Activated naive CD8-positive, alpha-beta T cell (primary cell): Measurements from ENCODE around the gene RING1.

Experiments
- H3K27ac Mint-ChIP-seq: one replicate; pipeline ENCODE4 v1.8.0; 2021; ENCODE audit warnings: mixed read lengths
- H3K27me3 Mint-ChIP-seq: one replicate; pipeline ENCODE4 v1.8.0; 2021; ENCODE audit warnings: mixed read lengths
- H3K36me3 Mint-ChIP-seq: one replicate; pipeline ENCODE4 v1.8.0; 2021; ENCODE audit warnings: mixed read lengths
- H3K4me1 Mint-ChIP-seq: one replicate; pipeline ENCODE4 v1.8.0; 2021; ENCODE audit warnings: low read depth, mixed read lengths
- H3K4me3 Mint-ChIP-seq: one replicate; pipeline ENCODE4 v1.8.0; 2021; ENCODE audit warnings: mild to moderate bottlenecking, mixed read lengths
- H3K9me3 Mint-ChIP-seq: one replicate; pipeline ENCODE4 v1.8.0; 2021; ENCODE audit warnings: low read depth, mixed read lengths

The RING1 gene

GRCh38 chr6:33208091-33208967, at the start of gene RING1:
TSS of gene RING1 (plus strand) at chr6:33208500. CDS start at chr6:33208823, 323 bp downstream.
- Mint-ChIP-seq H3K27ac (peak within 1 kb of the TSS; percentile 91), H3K4me1 (peaks cover 48% of the 10 kb centered on the region), H3K36me3 (peaks cover 2% of the 10 kb centered on the region), H3K27me3 (no peaks in the 10 kb centered on the region), H3K9me3 (no peaks in the 10 kb centered on the region), H3K4me3 (peak within 1 kb of the TSS; percentile 93)

- H3K4me3 Mint-ChIP-seq = no peak overlapping the region
- no peak overlapping the region for H3K27ac Mint-ChIP-seq
- no peaks in the 10 kb centered on the region for H3K36me3 Mint-ChIP-seq
- peaks cover 11% of the 10 kb centered on the region for H3K4me1 Mint-ChIP-seq
- no peaks in the 10 kb centered on the region for H3K27me3 Mint-ChIP-seq
- no peaks in the 10 kb centered on the region for H3K9me3 Mint-ChIP-seq
Measured at GRCh38 chr6:33160096-33160495, 48.2 kb upstream of the RING1 start.

- Mint-ChIP-seq H3K4me3 (peak overlapping the region; percentile 84), H3K27me3 (no peaks in the 10 kb centered on the region), H3K4me1 (peaks cover 11% of the 10 kb centered on the region), H3K36me3 (no peaks in the 10 kb centered on the region), H3K9me3 (no peaks in the 10 kb centered on the region), H3K27ac (no peak overlapping the region)
Measured at GRCh38 chr6:33160728-33161344, 47.5 kb upstream of the RING1 start.

GRCh38 chr6:33161354-33162331, 46.7 kb upstream of the RING1 start:
- H3K36me3 Mint-ChIP-seq = no peaks in the 10 kb centered on the region
- H3K27me3 Mint-ChIP-seq = no peaks in the 10 kb centered on the region
- H3K27ac Mint-ChIP-seq = no peak overlapping the region
- H3K4me3 Mint-ChIP-seq = peak overlapping the region; percentile 84
- no peaks in the 10 kb centered on the region for H3K9me3 Mint-ChIP-seq
- peaks cover 11% of the 10 kb centered on the region for H3K4me1 Mint-ChIP-seq

- no peaks in the 10 kb centered on the region for H3K9me3 Mint-ChIP-seq
- no peaks in the 10 kb centered on the region for H3K36me3 Mint-ChIP-seq
- no peak overlapping the region for H3K4me3 Mint-ChIP-seq
- H3K4me1 Mint-ChIP-seq = peaks cover 11% of the 10 kb centered on the region
- no peaks in the 10 kb centered on the region for H3K27me3 Mint-ChIP-seq
- H3K27ac Mint-ChIP-seq = no peak overlapping the region
Measured at GRCh38 chr6:33163540-33163939, 44.8 kb upstream of the RING1 start.

GRCh38 chr6:33164176-33164575, 44.1 kb upstream of the RING1 start:
- Mint-ChIP-seq H3K9me3 (no peaks in the 10 kb centered on the region), H3K36me3 (no peaks in the 10 kb centered on the region), H3K4me3 (no peak overlapping the region), H3K27me3 (no peaks in the 10 kb centered on the region), H3K4me1 (peaks cover 11% of the 10 kb centered on the region), H3K27ac (no peak overlapping the region)

GRCh38 chr6:33164665-33165373, 43.5 kb upstream of the RING1 start:
- H3K9me3 Mint-ChIP-seq = no peaks in the 10 kb centered on the region

GRCh38 chr6:33165581-33166258, 42.6 kb upstream of the RING1 start:
- no peaks in the 10 kb centered on the region for H3K9me3 Mint-ChIP-seq
- no peak overlapping the region for H3K4me3 Mint-ChIP-seq
- no peak overlapping the region for H3K27ac Mint-ChIP-seq
- H3K27me3 Mint-ChIP-seq = no peaks in the 10 kb centered on the region
- no peaks in the 10 kb centered on the region for H3K36me3 Mint-ChIP-seq
- H3K4me1 Mint-ChIP-seq = peaks cover 11% of the 10 kb centered on the region

More at GRCh38 chr6:33164665-33165373, 43.5 kb upstream of the RING1 start:
- no peaks in the 10 kb centered on the region for H3K27me3 Mint-ChIP-seq
- no peak overlapping the region for H3K27ac Mint-ChIP-seq
- no peaks in the 10 kb centered on the region for H3K36me3 Mint-ChIP-seq
- H3K4me1 Mint-ChIP-seq = peaks cover 11% of the 10 kb centered on the region
- H3K4me3 Mint-ChIP-seq = no peak overlapping the region

- peaks cover 7% of the 10 kb centered on the region for H3K4me1 Mint-ChIP-seq
- no peak overlapping the region for H3K4me3 Mint-ChIP-seq
- no peaks in the 10 kb centered on the region for H3K9me3 Mint-ChIP-seq
- H3K27ac Mint-ChIP-seq = no peak overlapping the region
- H3K36me3 Mint-ChIP-seq = no peaks in the 10 kb centered on the region
- no peaks in the 10 kb centered on the region for H3K27me3 Mint-ChIP-seq
Measured at GRCh38 chr6:33166363-33166762, 41.9 kb upstream of the RING1 start.

GRCh38 chr6:33166811-33167210, 41.5 kb upstream of the RING1 start:
- no peaks in the 10 kb centered on the region for H3K27me3 Mint-ChIP-seq
- no peaks in the 10 kb centered on the region for H3K36me3 Mint-ChIP-seq
- H3K4me1 Mint-ChIP-seq = peaks cover 4% of the 10 kb centered on the region
- H3K27ac Mint-ChIP-seq = no peak overlapping the region
- H3K4me3 Mint-ChIP-seq = no peak overlapping the region
- H3K9me3 Mint-ChIP-seq = no peaks in the 10 kb centered on the region

- H3K27ac Mint-ChIP-seq = no peak overlapping the region
- H3K4me1 Mint-ChIP-seq = no peaks in the 10 kb centered on the region
- no peaks in the 10 kb centered on the region for H3K36me3 Mint-ChIP-seq
- no peaks in the 10 kb centered on the region for H3K27me3 Mint-ChIP-seq
- H3K4me3 Mint-ChIP-seq = no peak overlapping the region
- H3K9me3 Mint-ChIP-seq = no peaks in the 10 kb centered on the region
Measured at GRCh38 chr6:33167374-33168283, 40.7 kb upstream of the RING1 start.

- Mint-ChIP-seq H3K27ac (no peak overlapping the region), H3K36me3 (no peaks in the 10 kb centered on the region), H3K9me3 (no peaks in the 10 kb centered on the region), H3K27me3 (no peaks in the 10 kb centered on the region), H3K4me1 (no peaks in the 10 kb centered on the region), H3K4me3 (no peak overlapping the region)
Measured at GRCh38 chr6:33168284-33168601, 40.1 kb upstream of the RING1 start.

- no peaks in the 10 kb centered on the region for H3K4me1 Mint-ChIP-seq
- no peaks in the 10 kb centered on the region for H3K36me3 Mint-ChIP-seq
- no peak overlapping the region for H3K4me3 Mint-ChIP-seq
- no peaks in the 10 kb centered on the region for H3K9me3 Mint-ChIP-seq
- no peak overlapping the region for H3K27ac Mint-ChIP-seq
- no peaks in the 10 kb centered on the region for H3K27me3 Mint-ChIP-seq
Measured at GRCh38 chr6:33168639-33169038, 39.7 kb upstream of the RING1 start.
